Endodermal cell (in vitro differentiated cells): Measurements from ENCODE around the gene CLN3. TPM values are rescaled to one million over a fixed set of nuclear protein-coding genes. Genes with fewer than 3 reads are reported as not detected.

Source experiments
- DNase-seq: peaks from one replicate; pipeline ENCODE4 v3.0.0-alpha.2; 2017
- H3K27ac ChIP-seq: 2 replicates; pipeline ENCODE4 v1.5.1; 2013; ENCODE audit warnings: mild to moderate bottlenecking, low read depth, low read length, moderate library complexity
- H3K27me3 ChIP-seq: 2 replicates; pipeline ENCODE4 v1.6.1; 2013; ENCODE audit warnings: mild to moderate bottlenecking, low read length, moderate library complexity; ENCODE audit not compliant: insufficient read depth, control insufficient read depth, poor library complexity, severe bottlenecking
- H3K36me3 ChIP-seq: 2 replicates; pipeline ENCODE4 v1.7.0; 2013; ENCODE audit warnings: mild to moderate bottlenecking, low read length, moderate library complexity; ENCODE audit not compliant: control insufficient read depth, insufficient read depth
- H3K4me1 ChIP-seq: one replicate; pipeline ENCODE4 v1.7.0; 2013; ENCODE audit warnings: low read length; ENCODE audit not compliant: control insufficient read depth, insufficient read depth
- H3K4me3 ChIP-seq: 2 replicates; pipeline ENCODE4 v1.5.1; 2013; ENCODE audit warnings: mild to moderate bottlenecking, low read length, moderate library complexity
- H3K9ac ChIP-seq: 2 replicates; pipeline ENCODE4 v1.6.1; 2013; ENCODE audit warnings: mild to moderate bottlenecking, low read length, moderate library complexity; ENCODE audit not compliant: poor library complexity, severe bottlenecking; ENCODE audit errors: extremely low read depth
- H3K9me3 ChIP-seq: 2 replicates; pipeline ENCODE4 v1.6.1; 2013; ENCODE audit warnings: mild to moderate bottlenecking, low read length, moderate library complexity; ENCODE audit not compliant: control insufficient read depth
- H3K27ac Mint-ChIP-seq: 2 replicates; pipeline ENCODE4 v1.8.0; 2020; ENCODE audit warnings: mixed read lengths
- H3K27me3 Mint-ChIP-seq: 2 replicates; pipeline ENCODE4 v1.8.0; 2021; ENCODE audit warnings: mild to moderate bottlenecking, mixed read lengths; ENCODE audit not compliant: insufficient read depth
- H3K36me3 Mint-ChIP-seq: 2 replicates; pipeline ENCODE4 v1.8.0; 2020; ENCODE audit warnings: low read depth, mixed read lengths
- H3K4me1 Mint-ChIP-seq: 2 replicates; pipeline ENCODE4 v1.8.0; 2020; ENCODE audit warnings: mixed read lengths
- H3K4me3 Mint-ChIP-seq: 2 replicates; pipeline ENCODE4 v1.8.0; 2020; ENCODE audit warnings: mild to moderate bottlenecking, moderate library complexity, mixed read lengths
- H3K9me3 Mint-ChIP-seq: 2 replicates; pipeline ENCODE4 v1.8.0; 2020; ENCODE audit warnings: mild to moderate bottlenecking, mixed read lengths
- CTCF ChIP-seq: fragments of 200-600 bp; sonication (generic); conservative IDR thresholded peaks from 2 replicates; pipeline ENCODE4 v1.5.0; 2021; ENCODE audit warnings: antibody characterized with exemption, mild to moderate bottlenecking
- WGBS, 2 experiments: methylation state at CpG; one replicate each; pipeline versions ENCODE4 v1.1.5 to v1.1.7; 2013; ENCODE audit warnings: missing lambda C conversion rate in 2 of 2, mixed read lengths in 1 of 2; ENCODE audit not compliant: insufficient coverage in 1 of 2, insufficient read length in 1 of 2; 5-methylcytosine and 5-hydroxymethylcytosine counted together
- total RNA-seq, 2 donors: library from RNA; stranded (reverse); fragmentation: NEBNext Ultra II Directional in 1 of 2; extraction: Animal tissue kit (Norgen Biotek cat#: 25700) in 1 of 2; gene quantifications; 2 replicates in 1 of 2; 3 replicates in 1 of 2; pipeline ENCODE4 v1.2.1, GENCODE V29; 2021

Gene CLN3
- total RNA-seq, 2 donors from 2014 or later = 29.9 to 30.2 TPM

- H3K27me3 ChIP-seq = no peaks in the 10 kb centered on the region
- Mint-ChIP-seq H3K27ac (no peak overlapping the region), H3K36me3 (no peaks in the 10 kb centered on the region), H3K9me3 (peaks cover 18% of the 10 kb centered on the region), H3K4me3 (no peak overlapping the region), H3K27me3 (no peaks in the 10 kb centered on the region), H3K4me1 (no peaks in the 10 kb centered on the region)
- DNase-seq = no peak
- no peak overlapping the region for H3K9ac ChIP-seq
- H3K36me3 ChIP-seq = no peaks in the 10 kb centered on the region
- H3K4me1 ChIP-seq = no peaks in the 10 kb centered on the region
- peaks cover 9% of the 10 kb centered on the region for H3K9me3 ChIP-seq
- 86 to 92% methylated on average over 4 to 6 of the region's 6 CpGs for WGBS, 2 experiments
- H3K4me3 ChIP-seq = no peak overlapping the region
- no peak overlapping the region for H3K27ac ChIP-seq
- no peak for TF ChIP-seq CTCF
Measured at GRCh38 chr16:28521436-28521835, 29.6 kb upstream of the CLN3 start.

GRCh38 chr16:28520672-28521071 is 28.8 kb upstream of the CLN3 start:
- no peaks in the 10 kb centered on the region for H3K4me1 ChIP-seq
- H3K9me3 ChIP-seq = peaks cover 5% of the 10 kb centered on the region
- H3K4me3 ChIP-seq = no peak overlapping the region
- no peaks in the 10 kb centered on the region for H3K4me1 Mint-ChIP-seq
- no peak for TF ChIP-seq CTCF
- no peak overlapping the region for H3K27ac Mint-ChIP-seq
- H3K9ac ChIP-seq = no peak overlapping the region
- H3K27me3 ChIP-seq = no peaks in the 10 kb centered on the region
- 84 to 85% methylated on average over 5 to 7 of the region's 7 CpGs for WGBS, 2 experiments
- H3K27ac ChIP-seq = no peak overlapping the region
- no peaks in the 10 kb centered on the region for H3K36me3 ChIP-seq
- no peaks in the 10 kb centered on the region for H3K36me3 Mint-ChIP-seq
- peaks cover 10% of the 10 kb centered on the region for H3K9me3 Mint-ChIP-seq
- DNase-seq = no peak
- no peaks in the 10 kb centered on the region for H3K27me3 Mint-ChIP-seq
- no peak overlapping the region for H3K4me3 Mint-ChIP-seq

- H3K27ac Mint-ChIP-seq = no peak overlapping the region
Measured at GRCh38 chr16:28514246-28514645, 22.4 kb upstream of the CLN3 start.

More at GRCh38 chr16:28514246-28514645, 22.4 kb upstream of the CLN3 start:
- no peaks in the 10 kb centered on the region for H3K9me3 Mint-ChIP-seq
- H3K4me3 Mint-ChIP-seq = no peak overlapping the region
- H3K4me1 Mint-ChIP-seq = no peaks in the 10 kb centered on the region
- H3K36me3 Mint-ChIP-seq = no peaks in the 10 kb centered on the region
- H3K36me3 ChIP-seq = no peaks in the 10 kb centered on the region
- DNase-seq = no peak
- H3K27me3 Mint-ChIP-seq = no peaks in the 10 kb centered on the region
- 56 to 88% methylated on average over 2 to 7 of the region's 7 CpGs for WGBS, 2 experiments
- no peaks in the 10 kb centered on the region for H3K4me1 ChIP-seq
- H3K27me3 ChIP-seq = no peaks in the 10 kb centered on the region
- H3K9me3 ChIP-seq = no peaks in the 10 kb centered on the region
- TF ChIP-seq CTCF = no peak
- no peak overlapping the region for H3K4me3 ChIP-seq
- no peak overlapping the region for H3K9ac ChIP-seq
- no peak overlapping the region for H3K27ac ChIP-seq
